Activated CD4-positive, alpha-beta T cell treated with anti-CD3 and anti-CD28 coated beads, Interleukin-2, amount 50 U/mL, for 16 hours (primary cell): ENCODE measurements around the gene BCL2.

Experiments used
- DNase-seq: peaks from one replicate; pipeline ENCODE4 v3.0.0-alpha.2; 2020

Gene BCL2

GRCh38 chr18:63307551-63308200 is 11.9 kb downstream of the BCL2 start:
- no peak for DNase-seq

DNA sequence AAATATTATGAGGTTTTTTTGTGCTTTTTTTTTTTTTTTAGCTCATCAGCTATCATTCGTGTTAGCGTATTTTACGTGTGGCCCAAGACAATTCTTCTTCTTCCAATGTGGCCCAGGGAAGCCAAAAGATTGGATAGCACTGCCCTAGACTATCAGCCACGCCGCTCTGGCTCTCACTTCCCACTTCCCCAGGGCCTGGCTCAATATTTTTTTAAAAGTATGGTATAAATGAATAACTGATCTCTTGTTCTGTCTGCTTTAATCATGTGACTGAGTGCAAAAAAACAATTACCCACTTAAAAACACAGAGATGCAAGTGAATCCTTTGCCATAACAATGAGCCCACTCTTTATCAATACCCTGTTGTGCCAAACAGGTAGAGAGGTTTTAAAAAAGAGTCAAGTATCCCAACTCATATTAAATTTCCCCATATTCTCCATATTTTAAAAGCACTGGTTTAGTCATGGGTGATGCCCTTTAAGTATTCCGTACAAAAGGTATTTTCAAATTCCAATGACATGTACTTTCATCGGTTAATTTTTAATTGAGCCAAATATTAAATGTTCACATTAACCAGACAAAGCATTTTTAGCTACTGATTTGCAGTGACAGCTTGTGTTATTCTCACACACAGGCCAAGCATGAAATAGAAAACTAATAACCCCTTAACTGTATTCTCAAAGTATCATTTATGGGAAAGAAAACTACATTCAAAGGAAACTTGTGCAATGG is 12.6 kb downstream of the BCL2 start:
- no peak for DNase-seq

- DNase-seq = no peak
Measured at GRCh38 chr18:63306249-63306648, 13.3 kb downstream of the BCL2 start.

- DNase-seq = no peak
Measured at GRCh38 chr18:63303547-63303946, 16.0 kb downstream of the BCL2 start.

DNA sequence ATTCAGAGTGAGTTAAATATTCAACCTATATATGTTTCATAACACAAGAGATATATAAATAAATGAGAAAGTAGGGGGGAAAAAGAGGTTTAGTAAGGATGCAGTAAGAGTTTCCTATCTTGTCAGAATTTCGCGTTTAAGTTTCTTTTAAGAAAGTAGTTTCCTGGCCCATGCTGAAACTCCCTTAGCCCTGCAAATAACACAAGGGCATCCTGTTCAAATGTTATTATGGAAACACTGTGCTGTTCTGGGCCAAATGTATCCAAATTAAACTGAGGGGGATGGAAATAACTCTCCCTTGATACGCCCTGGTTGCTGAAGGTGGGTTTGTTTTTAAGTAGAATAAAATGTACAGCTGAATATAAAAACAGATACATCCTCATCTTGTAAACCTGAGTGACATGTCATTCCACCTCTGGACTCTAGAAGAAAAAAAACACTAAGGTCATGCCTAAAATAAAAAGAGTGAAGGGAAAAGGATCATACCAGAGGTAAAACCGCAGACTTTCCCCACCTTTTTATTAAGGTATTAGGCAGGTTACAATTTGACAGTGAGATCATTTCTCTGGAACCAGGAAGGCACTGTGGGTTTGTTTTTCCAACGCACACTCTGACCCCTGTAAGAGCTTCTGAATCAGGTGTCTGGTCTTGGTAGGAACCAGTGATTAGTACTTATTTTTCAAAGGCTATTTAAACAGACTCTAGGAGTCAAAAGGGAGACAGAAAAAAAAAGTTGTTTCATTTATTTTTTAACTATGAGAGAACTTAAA is 16.7 kb downstream of the BCL2 start:
- DNase-seq = no peak

- no peak for DNase-seq
Measured at GRCh38 chr18:63302220-63302619, 17.3 kb downstream of the BCL2 start.

- peak; percentile 69 for DNase-seq
Measured at GRCh38 chr18:63301434-63301833, 18.1 kb downstream of the BCL2 start.

GRCh38 chr18:63299837-63300745 is 19.5 kb downstream of the BCL2 start:
- peak; percentile 82 for DNase-seq

GRCh38 chr18:63298400-63299365 is 20.9 kb downstream of the BCL2 start:
- peak; percentile 64 for DNase-seq

- DNase-seq = no peak
Measured at GRCh38 chr18:63297687-63298399, 21.7 kb downstream of the BCL2 start.

DNA sequence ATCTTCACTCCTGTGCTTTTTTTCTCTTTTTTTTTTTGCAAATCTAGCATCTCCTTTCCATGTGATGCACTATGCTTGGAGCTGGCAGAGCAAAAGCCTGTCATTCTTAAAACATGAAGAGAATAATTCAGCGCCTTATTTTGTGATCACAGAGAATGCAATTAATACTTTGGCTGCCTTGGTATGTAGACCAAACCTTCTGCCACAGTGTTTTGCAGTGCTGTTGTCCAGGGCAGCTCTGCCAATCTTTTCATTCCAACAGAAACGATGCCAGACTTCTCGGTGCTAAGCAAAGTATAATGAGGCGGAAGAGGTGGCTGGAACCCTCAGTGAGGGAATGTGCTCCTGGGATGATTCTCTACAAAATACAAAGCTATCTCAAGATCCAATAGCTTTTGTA is 25.6 kb downstream of the BCL2 start:
- no peak for DNase-seq

- DNase-seq = peak; percentile 45
Measured at GRCh38 chr18:63292831-63293683, 26.5 kb downstream of the BCL2 start.

DNA sequence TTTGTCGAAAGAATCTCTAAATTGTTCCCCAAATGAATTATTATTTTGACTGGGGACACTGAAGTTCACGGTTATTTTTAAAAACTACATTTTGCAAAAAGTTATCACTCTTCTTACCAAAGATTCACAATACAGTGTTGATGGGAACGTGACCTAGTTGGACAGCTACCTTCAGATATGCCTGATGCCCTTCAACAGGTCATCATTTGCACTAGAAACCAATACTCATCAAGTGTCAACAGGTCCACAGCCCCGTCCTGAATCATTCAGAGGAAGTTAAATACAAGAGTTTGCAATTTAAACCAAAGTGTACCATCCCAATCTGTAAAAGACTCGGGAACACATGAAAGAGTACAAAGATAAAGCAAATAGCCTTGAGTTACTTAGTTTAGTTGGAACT is 28.3 kb downstream of the BCL2 start:
- no peak for DNase-seq

DNA sequence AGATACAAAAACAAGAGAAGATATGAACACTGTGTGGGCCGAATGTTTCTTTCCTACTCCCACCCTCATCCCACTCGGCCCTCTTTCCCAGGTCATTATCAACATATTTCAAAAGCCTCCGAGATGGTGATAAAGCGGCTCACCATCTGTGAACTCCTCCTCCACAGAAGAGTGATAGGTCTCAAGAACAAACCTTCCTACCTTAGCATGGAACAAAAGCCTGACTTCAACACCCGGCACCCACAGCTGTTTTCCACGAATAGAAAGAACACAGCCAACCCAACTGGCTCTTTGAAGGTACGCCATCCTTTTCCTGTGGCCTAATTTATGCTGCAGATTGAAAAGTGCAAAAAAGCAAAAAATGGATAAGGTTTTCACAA is 28.8 kb downstream of the BCL2 start:
- no peak for DNase-seq

DNA sequence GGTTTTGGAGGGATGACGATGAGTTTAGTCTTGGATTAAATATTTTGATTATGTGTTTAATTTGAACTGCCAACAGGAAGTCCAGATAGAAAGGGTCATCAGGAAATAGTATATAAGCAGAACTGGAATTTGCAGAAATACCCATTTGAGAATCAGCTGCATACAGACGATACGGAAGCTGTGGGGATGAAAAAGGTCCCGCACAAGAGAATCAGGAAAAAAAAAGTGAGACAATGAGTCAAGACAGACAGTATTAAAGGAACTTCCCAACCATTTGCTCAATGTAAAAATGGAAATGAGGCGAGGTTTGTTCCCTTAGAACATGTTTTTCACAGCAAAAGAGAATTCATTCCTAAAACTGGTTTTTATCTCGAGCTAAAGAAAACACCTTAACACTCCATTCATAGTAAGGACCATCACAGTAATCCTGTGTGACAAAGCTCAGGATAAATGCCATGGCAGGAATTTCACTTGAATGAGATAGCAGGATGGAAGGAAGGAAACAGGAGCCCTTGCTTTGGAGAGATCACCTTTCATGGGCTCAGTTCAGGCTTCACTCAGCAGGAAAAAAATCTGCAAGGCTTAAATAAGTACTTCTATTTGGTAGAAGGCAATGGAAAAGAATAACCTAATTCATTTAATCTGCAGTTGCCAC is 29.3 kb downstream of the BCL2 start:
- no peak for DNase-seq

GRCh38 chr18:63288311-63288710 is 31.3 kb downstream of the BCL2 start:
- DNase-seq = no peak

DNA sequence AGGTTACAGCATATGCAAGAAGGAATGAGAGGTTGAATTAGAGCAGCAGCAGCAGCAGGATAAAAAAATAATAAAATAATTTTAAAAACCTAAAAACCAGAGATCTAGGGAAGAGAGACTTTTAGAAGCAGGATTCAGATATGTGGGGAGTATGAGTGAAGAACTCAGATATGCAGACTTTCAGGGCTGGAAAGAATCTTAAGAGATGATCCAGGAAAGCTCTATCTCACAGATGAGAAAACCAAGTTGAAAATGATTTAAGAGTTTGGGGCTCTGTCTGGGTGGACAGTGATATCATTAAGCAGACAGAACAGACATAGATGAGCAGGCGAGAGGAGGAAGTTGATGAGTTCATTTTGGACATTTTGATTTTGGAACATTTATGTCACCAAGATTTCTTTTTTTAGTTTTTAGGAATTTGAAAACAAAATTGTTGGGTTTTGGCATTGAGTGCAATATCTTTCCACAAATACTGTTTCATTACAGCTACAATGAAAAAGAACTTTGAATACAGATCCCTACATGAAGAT is 31.8 kb downstream of the BCL2 start:
- no peak for DNase-seq

DNA sequence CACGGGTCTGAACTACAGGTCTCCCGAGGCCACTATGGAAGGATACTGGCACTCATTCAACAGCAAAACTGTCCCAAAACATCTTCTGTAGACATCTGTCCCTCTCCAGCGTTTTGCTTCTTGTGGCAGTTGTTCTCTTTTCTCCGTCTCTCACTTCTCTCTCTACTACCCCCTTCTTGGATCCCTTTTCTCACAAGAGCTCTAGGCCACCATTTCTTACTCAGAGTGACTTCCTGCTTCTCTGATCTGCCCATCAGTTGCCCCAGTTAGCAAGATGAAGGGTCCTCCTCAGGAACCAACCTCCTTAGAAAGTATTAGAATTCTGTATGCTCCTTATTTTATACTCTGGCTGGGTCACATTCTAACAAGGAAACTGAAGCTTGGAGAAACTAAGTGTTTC is 32.6 kb downstream of the BCL2 start:
- DNase-seq = no peak
